CD4-positive, alpha-beta T cell treated with Interleukin-6 for 4 hours (primary cell): ENCODE results near the gene PCDHGA2.
"Not testable (repeated sequence)": the region's sequence is repeated elsewhere in the genome, so short reads cannot be mapped to it uniquely, and the experiment has no call there.

Source experiments
- DNase-seq: peaks from one replicate; pipeline ENCODE4 v3.0.0-alpha.2; 2020; ENCODE audit warnings: mixed read lengths

Gene PCDHGA2

DNA sequence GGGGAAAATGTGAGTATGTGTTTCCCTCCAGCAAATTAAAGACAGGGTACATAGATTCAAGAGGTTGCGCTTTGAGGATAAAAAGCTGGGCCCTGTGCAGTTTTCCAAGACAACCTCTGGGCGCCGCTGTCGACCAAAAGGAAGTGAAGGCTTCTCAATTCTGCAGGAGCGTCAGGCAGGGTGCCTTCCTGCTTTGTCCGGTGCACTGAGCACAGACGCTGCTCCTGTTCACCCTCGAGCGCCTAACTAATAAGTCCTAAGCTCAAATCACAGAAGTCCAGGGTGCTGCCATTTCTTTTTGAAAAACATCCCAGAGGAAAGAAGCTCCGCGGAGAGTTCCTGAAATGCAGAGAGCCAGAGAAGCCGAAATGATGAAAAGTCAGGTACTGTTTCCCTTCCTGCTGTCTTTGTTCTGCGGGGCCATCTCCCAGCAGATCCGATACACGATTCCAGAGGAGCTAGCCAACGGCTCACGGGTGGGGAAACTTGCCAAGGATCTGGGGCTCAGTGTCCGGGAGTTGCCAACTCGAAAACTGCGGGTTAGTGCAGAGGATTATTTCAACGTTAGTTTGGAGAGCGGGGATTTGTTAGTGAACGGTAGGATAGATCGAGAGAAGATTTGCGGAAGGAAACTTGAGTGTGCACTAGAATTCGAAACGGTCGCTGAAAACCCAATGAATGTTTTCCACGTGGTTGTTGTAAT, 11.5 kb downstream of the PCDHGA2 start, which contains the start of gene PCDHGB1:
Gene PCDHGB1 (plus strand): TSS at position 183 of the 703 bp plus-strand sequence. CDS start 162 bp downstream, at position 345.
- DNase-seq: peak; percentile 34

DNA sequence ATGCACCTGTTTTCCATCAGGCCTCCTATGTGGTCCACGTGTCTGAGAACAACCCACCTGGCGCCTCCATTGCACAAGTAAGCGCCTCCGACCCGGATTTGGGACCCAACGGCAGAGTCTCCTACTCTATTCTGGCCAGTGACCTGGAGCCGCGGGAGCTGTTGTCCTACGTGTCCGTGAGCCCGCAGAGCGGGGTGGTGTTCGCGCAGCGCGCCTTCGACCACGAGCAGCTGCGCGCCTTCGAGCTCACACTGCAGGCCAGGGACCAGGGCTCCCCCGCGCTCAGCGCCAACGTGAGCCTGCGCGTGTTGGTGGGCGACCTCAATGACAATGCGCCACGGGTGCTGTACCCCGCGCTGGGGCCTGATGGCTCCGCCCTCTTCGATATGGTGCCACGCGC, 13.0 kb downstream of the PCDHGA2 start:
- DNase-seq: no peak

GRCh38 chr5:141354900-141355469, 16.4 kb downstream of the PCDHGA2 start, which contains the start of gene PCDHGA4:
TSS of gene PCDHGA4 (plus strand) at chr5:141355021. CDS start at chr5:141355108, 87 bp downstream.
- DNase-seq: no peak

- DNase-seq: no peak
These were observed 17.1 kb downstream of the PCDHGA2 start for GRCh38 chr5:141355641-141356040.

DNA sequence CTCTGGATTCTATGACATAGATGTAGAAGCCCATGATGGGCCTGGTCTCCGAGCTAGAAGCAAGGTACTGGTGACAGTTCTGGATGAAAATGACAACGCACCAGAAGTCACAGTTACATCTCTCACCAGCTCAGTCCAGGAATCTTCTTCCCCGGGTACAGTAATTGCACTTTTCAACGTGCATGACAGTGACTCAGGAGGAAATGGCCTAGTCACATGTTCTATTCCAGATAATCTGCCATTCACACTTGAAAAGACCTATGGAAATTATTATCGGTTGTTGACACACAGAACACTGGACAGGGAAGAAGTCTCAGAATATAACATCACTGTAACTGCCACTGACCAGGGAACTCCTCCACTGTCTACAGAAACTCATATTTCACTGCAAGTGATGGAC, 17.6 kb downstream of the PCDHGA2 start:
- DNase-seq: no peak

DNA sequence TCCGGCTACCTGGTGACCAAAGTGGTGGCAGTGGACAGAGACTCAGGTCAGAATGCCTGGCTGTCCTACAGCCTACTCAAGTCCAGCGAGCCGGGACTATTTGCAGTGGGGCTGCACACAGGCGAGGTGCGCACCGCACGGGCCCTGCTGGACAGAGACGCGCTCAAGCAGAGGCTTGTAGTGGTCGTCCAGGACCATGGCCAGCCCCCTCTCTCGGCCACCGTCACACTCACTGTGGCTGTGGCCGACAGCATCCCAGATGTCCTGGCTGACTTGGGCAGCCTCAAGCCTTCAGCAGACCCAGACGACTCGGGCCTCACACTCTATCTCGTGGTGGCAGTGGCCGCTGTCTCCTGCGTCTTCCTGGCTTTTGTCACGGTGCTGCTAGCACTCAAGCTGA, 18.4 kb downstream of the PCDHGA2 start:
- DNase-seq: no peak

- peak; percentile 3 for DNase-seq
These were observed 21.3 kb downstream of the PCDHGA2 start, which contains the start of gene PCDHGB2 for GRCh38 chr5:141359790-141360426. TSS of gene PCDHGB2 (plus strand) at chr5:141359994. CDS start at chr5:141360136, 142 bp downstream.

GRCh38 chr5:141360685-141361084, 22.1 kb downstream of the PCDHGA2 start:
- DNase-seq: no peak

DNA sequence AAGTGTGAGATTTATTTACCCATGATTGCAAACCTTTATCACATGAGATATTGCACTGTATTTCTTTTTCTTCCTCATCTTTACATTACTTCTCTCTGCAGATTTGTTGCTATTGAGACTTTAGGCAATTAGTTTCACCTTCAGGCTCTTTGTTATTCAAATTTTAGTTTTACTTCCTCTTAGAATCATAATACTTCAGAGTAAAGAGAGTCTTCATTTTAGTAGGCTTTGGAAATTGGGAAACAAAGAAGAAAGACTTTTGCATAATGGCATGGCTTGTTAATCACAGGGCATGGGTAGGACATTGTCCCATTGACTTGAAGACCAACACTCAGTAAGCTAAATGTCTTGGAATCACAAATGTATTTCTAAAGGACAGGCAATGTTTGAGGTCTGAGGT, 24.2 kb downstream of the PCDHGA2 start:
- DNase-seq: no peak

DNA sequence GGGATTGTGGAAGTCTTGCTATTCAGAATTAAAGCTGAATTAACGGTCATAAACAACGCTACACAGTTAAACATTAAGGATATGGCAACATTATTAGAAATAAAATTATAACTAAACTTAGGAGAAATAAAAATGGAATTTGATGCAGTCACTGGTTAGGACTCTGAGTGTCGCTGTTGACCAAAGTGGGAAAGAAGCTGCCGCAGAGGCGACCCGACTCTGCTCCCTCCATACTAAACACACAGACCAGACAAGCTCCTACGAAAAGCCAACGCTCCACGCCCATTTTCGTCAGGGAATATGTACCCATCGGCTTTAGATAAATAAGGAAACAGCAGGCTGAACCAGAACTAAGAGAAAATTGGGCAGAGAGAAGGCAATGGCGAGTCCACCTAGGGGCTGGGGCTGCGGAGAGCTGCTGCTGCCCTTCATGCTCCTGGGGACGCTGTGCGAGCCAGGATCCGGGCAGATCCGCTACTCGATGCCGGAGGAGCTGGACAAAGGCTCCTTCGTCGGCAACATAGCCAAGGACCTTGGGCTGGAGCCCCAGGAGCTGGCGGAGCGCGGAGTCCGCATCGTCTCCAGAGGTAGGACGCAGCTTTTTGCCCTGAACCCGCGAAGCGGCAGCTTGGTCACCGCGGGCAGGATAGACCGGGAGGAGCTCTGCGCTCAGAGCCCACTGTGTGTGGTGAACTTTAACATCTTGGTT, 25.5 kb downstream of the PCDHGA2 start, which contains the start of gene PCDHGA5:
Gene PCDHGA5 (plus strand): TSS at position 211 of the 709 bp plus-strand sequence. CDS start 169 bp downstream, at position 380.
- no peak for DNase-seq

- no peak for DNase-seq
These were observed 27.7 kb downstream of the PCDHGA2 start for GRCh38 chr5:141366016-141366896.

DNA sequence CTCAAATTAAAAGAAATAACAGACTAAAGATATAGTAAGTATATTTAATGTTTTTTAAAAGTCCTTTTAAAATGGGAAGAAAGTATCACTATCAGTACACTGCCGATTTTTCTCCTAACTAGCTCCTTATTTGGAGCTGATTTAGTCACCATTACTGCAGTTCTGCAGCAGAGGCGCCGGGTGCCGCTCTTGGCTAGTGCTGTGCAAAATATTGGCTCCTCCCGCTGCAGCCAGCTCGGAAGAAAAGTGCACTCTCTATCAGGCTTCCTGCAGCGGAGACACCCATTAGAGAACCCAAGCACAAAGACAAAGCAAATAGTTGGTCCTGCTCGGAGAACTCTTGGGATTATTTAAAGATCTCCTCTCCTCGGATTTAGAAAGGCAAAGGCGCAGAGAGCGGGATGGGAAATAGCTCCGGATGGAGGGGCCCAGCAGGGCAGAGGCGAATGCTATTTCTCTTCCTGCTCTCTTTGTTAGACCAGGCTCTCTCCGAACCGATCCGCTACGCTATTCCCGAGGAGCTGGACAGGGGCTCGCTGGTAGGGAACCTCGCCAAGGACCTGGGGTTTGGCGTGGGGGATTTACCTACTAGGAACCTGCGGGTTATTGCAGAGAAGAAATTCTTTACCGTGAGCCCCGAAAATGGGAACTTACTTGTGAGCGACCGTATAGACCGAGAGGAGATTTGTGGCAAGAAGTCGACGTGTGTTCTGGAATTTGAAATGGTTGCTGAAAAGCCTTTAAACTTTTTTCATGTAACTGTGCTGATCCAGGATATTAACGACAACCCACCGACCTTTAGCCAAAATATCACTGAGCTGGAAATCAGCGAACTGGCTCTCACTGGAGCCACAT, 31.7 kb downstream of the PCDHGA2 start, which contains the start of gene PCDHGB3:
Gene PCDHGB3 (plus strand): TSS at position 249 of the 855 bp plus-strand sequence. CDS start 153 bp downstream, at position 402.
- peak; percentile 42 for DNase-seq

GRCh38 chr5:141371572-141372475, 33.3 kb downstream of the PCDHGA2 start:
- no peak for DNase-seq

DNA sequence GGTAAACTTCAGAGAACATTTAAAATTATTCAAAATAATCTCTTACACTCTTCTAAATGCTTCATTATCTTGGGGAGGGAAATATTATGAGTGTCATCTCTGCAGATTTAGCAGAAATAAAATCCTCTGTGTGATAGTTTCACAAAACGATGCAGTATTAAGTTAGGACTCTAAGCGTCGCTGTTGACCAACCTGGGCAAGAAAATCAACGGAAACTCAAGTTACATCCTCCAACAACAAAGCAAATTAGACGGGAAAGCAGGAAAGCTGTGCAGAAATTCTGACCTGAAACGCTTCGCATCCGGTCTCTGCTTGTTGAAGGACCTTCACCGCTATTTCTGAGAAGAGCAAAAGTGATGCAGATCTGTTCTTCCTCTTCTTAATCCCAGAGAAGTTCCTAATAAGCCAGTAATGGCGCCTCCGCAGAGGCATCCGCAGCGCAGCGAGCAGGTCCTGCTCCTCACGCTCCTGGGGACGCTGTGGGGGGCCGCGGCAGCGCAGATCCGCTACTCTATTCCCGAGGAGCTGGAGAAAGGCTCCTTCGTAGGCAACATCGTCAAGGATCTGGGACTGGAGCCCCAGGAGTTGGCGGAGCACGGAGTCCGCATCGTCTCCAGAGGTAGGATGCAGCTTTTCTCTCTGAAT, 35.2 kb downstream of the PCDHGA2 start, which contains the start of gene PCDHGA6:
Gene PCDHGA6 (plus strand): TSS at position 219 of the 645 bp plus-strand sequence. CDS start 193 bp downstream, at position 412.
- DNase-seq: no peak

- no peak for DNase-seq
These were observed 36.1 kb downstream of the PCDHGA2 start for GRCh38 chr5:141374627-141375026.

GRCh38 chr5:141375444-141376155, 37.0 kb downstream of the PCDHGA2 start:
- not testable (repeated sequence) for DNase-seq

GRCh38 chr5:141382469-141383294, 44.1 kb downstream of the PCDHGA2 start, which contains the start of gene PCDHGA7:
TSS of gene PCDHGA7 (plus strand) at chr5:141382742. CDS start at chr5:141382900, 158 bp downstream.
- DNase-seq: no peak
